Ishikawa (cell line): Measurements from ENCODE around the gene FAU.

Source experiments
- CEBPB ChIP-seq: IDR thresholded peaks from 2 replicates; pipeline ENCODE4 v1.6.1; 2012
- CREB1 ChIP-seq: IDR thresholded peaks from 2 replicates; pipeline ENCODE4 v1.6.1; 2012; ENCODE audit warnings: low read depth
- EGR1 ChIP-seq: IDR thresholded peaks from 2 replicates; pipeline ENCODE4 v1.6.1; 2012
- EP300 ChIP-seq: IDR thresholded peaks from 2 replicates; pipeline ENCODE4 v1.6.1; 2012; ENCODE audit warnings: borderline replicate concordance
- FOXM1 ChIP-seq: IDR thresholded peaks from 2 replicates; pipeline ENCODE4 v1.6.1; 2012; ENCODE audit warnings: low read depth, borderline replicate concordance
- NFIC ChIP-seq: IDR thresholded peaks from 2 replicates; pipeline ENCODE4 v1.6.1; 2012
- RAD21 ChIP-seq: IDR thresholded peaks from 2 replicates; pipeline ENCODE4 v1.6.1; 2012; ENCODE audit warnings: low read depth
- REST ChIP-seq: IDR thresholded peaks from 2 replicates; pipeline ENCODE4 v1.6.1; 2012; ENCODE audit warnings: low read depth, mild to moderate bottlenecking
- TAF1 ChIP-seq: IDR thresholded peaks from 2 replicates; pipeline ENCODE4 v1.6.1; 2012; ENCODE audit warnings: low read depth, mild to moderate bottlenecking
- TCF12 ChIP-seq: IDR thresholded peaks from 2 replicates; pipeline ENCODE4 v1.6.1; 2012; ENCODE audit warnings: low read depth
- TEAD4 ChIP-seq: IDR thresholded peaks from 2 replicates; pipeline ENCODE4 v1.6.1; 2012
- YY1 ChIP-seq: IDR thresholded peaks from 2 replicates; pipeline ENCODE4 v1.6.1; 2012; ENCODE audit warnings: low read depth
- ZBTB7A ChIP-seq: IDR thresholded peaks from 2 replicates; pipeline ENCODE4 v1.6.1; 2012; ENCODE audit warnings: low read depth
- TF ChIP-seq, protein P1 (sequence below): IDR thresholded peaks from 2 replicates; pipeline ENCODE4 v1.6.1; 2012
- TF ChIP-seq, protein P2 (sequence below): IDR thresholded peaks from 2 replicates; pipeline ENCODE4 v1.6.1; 2012

Gene FAU

GRCh38 chr11:65112546-65113360, 9.2 kb downstream of the FAU start:
- TF ChIP-seq RAD21 (peak; percentile 22; the same call in 1 of the 2 replicates), ZBTB7A (peak; percentile 89; the same call in 1 of the 2 replicates), TAF1 (no peak; the same call in 1 of the 2 replicates), TCF12 (0 out of 2 replicates have a peak, but pooled peaks have one; percentile 16), NFIC (no peak)
- TF ChIP-seq, protein P1, sequence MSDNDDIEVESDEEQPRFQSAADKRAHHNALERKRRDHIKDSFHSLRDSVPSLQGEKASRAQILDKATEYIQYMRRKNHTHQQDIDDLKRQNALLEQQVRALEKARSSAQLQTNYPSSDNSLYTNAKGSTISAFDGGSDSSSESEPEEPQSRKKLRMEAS, result peak; percentile 60; the same call in 1 of the 2 replicates

DNA sequence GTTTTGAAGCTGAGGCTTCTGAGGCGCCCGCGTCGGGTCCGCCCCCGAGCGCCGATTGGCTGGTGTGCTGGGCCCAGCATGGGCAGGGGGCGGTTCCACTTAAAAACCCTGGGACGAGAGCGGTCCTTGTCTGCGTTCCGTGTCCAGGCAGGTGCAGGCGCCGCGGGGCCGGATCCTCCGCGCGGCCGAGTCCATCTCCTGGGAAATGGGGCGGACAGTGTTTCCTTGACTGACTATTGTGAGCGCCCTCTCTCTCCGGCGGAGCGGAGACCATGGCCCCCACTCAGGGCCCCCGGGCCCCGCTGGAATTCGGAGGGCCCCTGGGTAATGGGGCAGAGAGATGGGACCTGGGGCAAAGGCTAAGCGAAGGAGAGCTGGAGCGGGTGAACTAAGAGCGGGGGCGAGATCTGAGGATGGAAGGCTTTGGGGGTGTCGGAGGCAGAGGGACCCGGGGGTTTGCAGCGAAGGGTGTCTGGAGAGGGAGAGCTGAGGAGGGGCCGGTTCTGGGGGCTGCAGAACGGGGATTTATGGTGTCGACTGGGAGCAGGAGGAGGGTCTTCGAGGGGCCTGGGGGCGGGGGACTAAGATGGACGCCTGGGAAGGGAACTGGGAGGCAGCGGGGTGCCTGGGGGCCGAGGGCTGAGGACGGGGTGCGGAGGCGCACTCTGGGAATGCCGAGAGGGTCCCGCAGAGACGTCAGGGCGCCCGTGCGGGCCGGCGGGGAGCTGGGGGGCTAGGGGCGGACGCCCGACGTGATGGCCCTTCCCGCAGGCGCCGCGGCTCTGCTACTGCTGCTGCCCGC, 10.0 kb downstream of the FAU start, which contains the start of gene TM7SF2:
TSS of gene TM7SF2 (plus strand) at position 129 of the 802 bp plus-strand sequence. CDS start at position 273, 144 bp downstream.
- TF ChIP-seq RAD21, result no peak
- TF ChIP-seq, protein P1, result peak; percentile 46; the same call in 1 of the 2 replicates
- TF ChIP-seq REST, result no peak
- no peak for TF ChIP-seq CEBPB
- peak; percentile 84 for TF ChIP-seq TAF1
- no peak for TF ChIP-seq EP300
- TF ChIP-seq EGR1, result no peak
- TF ChIP-seq ZBTB7A, result peak; percentile 40
- peak; percentile 49; the same call in 1 of the 2 replicates for TF ChIP-seq CREB1

DNA sequence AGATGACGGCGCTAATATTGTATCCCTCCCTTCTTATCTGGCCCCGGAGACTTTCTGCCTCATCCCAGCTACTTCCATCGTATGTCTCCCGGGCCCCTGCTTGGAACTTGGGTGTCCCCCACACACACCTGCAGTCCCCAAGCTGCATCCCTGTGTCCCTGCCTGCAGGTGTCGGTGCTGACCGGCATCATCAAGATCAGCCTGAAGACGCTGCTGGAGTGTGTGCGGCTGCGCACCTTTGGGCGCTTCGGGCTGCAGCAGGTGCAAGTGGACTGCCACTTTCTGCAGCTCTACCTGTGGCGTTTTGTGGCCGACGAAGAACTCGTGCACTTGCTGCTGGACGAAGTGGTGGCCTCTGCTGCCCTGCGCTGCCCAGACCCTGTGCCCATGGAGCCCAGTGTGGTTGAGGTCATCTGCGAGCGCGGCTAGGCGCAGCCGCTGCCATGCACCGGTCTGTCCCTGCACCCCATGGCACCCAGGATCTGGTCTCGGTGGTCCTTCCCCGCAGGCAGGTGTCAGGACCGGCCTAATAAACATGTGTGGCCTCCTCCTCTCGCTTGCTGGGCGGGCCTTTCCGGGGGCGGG, 10.7 kb downstream of the FAU start:
- TF ChIP-seq, protein P2, sequence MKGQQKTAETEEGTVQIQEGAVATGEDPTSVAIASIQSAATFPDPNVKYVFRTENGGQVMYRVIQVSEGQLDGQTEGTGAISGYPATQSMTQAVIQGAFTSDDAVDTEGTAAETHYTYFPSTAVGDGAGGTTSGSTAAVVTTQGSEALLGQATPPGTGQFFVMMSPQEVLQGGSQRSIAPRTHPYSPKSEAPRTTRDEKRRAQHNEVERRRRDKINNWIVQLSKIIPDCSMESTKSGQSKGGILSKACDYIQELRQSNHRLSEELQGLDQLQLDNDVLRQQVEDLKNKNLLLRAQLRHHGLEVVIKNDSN, result no peak
- no peak for TF ChIP-seq FOXM1
- TF ChIP-seq TEAD4, result no peak
- no peak for TF ChIP-seq REST
- no peak for TF ChIP-seq EGR1
- TF ChIP-seq TCF12, result no peak
- TF ChIP-seq TAF1, result no peak
- TF ChIP-seq CREB1, result no peak
- TF ChIP-seq NFIC, result no peak
- TF ChIP-seq YY1, result no peak
- no peak for TF ChIP-seq ZBTB7A

DNA sequence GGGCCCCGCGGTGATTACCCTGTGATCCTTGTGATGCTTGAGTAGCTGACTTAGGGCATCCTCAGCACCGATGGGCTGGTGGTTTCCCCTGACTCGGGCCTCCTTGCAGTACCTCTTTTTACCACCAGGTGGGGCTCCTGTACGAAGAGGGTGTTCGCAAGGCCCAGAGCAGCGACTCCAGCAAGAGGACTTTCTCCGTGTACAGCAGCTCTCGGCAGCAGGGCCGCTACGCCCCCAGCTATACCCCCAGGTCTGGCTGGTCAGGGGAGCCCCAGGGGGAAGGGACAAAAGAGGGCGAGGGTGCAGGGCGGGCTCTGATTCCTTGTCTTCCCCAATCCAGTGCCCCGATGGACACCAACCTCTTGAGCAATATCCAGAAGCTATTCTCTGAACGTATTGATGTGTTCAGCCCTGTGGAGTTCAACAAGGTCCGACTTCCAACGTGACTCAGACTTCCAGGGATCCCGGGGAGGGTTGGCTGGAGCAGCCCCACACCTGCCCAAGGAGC, 11.5 kb downstream of the FAU start:
- TF ChIP-seq REST (no peak), NFIC (no peak), RAD21 (peak; percentile 60), EP300 (no peak)
